Neural crest cell (in vitro differentiated cells): ENCODE measurements around the gene DPY30. TPM values are rescaled to one million over a fixed set of nuclear protein-coding genes. Genes with fewer than 3 reads are reported as not detected.
"Not testable (repeated sequence)": the region's sequence is repeated elsewhere in the genome, so short reads cannot be mapped to it uniquely, and the experiment has no call there.

Experiments
- DNase-seq: peaks from one replicate; pipeline ENCODE4 v3.0.0; 2021; ENCODE audit warnings: low read depth, mixed read lengths, low spot score
- H3K27ac Mint-ChIP-seq: one replicate; pipeline ENCODE4 v1.8.0; 2021; ENCODE audit warnings: mild to moderate bottlenecking, mixed read lengths; ENCODE audit not compliant: unreplicated experiment
- H3K27me3 Mint-ChIP-seq: 2 replicates; pipeline ENCODE4 v1.8.0; 2021; ENCODE audit warnings: low read depth, mild to moderate bottlenecking, mixed read lengths
- H3K36me3 Mint-ChIP-seq: 2 replicates; pipeline ENCODE4 v1.8.0; 2021; ENCODE audit warnings: low read depth, mild to moderate bottlenecking, mixed read lengths
- H3K4me1 Mint-ChIP-seq: 2 replicates; pipeline ENCODE4 v1.8.0; 2021; ENCODE audit warnings: mixed read lengths
- H3K4me3 Mint-ChIP-seq: one replicate; pipeline ENCODE4 v1.8.0; 2021; ENCODE audit warnings: mild to moderate bottlenecking, mixed read lengths
- H3K9me3 Mint-ChIP-seq: 2 replicates; pipeline ENCODE4 v1.8.0; 2021; ENCODE audit warnings: mixed read lengths
- CTCF ChIP-seq: fragments of 200-600 bp; sonication (generic); conservative IDR thresholded peaks from 2 replicates; pipeline ENCODE4 v1.5.0; 2021; ENCODE audit warnings: antibody characterized with exemption, mild to moderate bottlenecking
- total RNA-seq: library from RNA; stranded (reverse); gene quantifications from 2 replicates; pipeline ENCODE4 v1.2.1, GENCODE V29; 2021

Gene DPY30
- total RNA-seq, 1 donor from 2014 or later, result 84.5 TPM

GRCh38 chr2:32051836-32052439, 12.3 kb upstream of the DPY30 start:
- Mint-ChIP-seq H3K27me3 (no peaks in the 10 kb centered on the region), H3K27ac (no peak overlapping the region), H3K9me3 (no peaks in the 10 kb centered on the region), H3K36me3 (no peaks in the 10 kb centered on the region), H3K4me1 (no peaks in the 10 kb centered on the region), H3K4me3 (no peak overlapping the region)
- no peak for DNase-seq
- no peak for TF ChIP-seq CTCF

- no peaks in the 10 kb centered on the region for H3K27me3 Mint-ChIP-seq
- no peak for TF ChIP-seq CTCF
- DNase-seq, result no peak
- H3K4me1 Mint-ChIP-seq, result peaks cover 18% of the 10 kb centered on the region
- H3K36me3 Mint-ChIP-seq, result no peaks in the 10 kb centered on the region
- no peaks in the 10 kb centered on the region for H3K9me3 Mint-ChIP-seq
- no peak overlapping the region for H3K4me3 Mint-ChIP-seq
- H3K27ac Mint-ChIP-seq, result no peak overlapping the region
Observed at GRCh38 chr2:32043561-32043960, 4.0 kb upstream of the DPY30 start.

- H3K9me3 Mint-ChIP-seq, DNase-seq, H3K27me3 Mint-ChIP-seq, H3K27ac Mint-ChIP-seq, H3K36me3 Mint-ChIP-seq: not testable (repeated sequence)
- Mint-ChIP-seq H3K4me3 (peak overlapping the region; percentile 64), H3K4me1 (peaks cover 13% of the 10 kb centered on the region)
Observed at GRCh38 chr2:32034198-32034887, 5.3 kb downstream of the DPY30 start.

GRCh38 chr2:32018789-32019482, 20.7 kb downstream of the DPY30 start:
- H3K36me3 Mint-ChIP-seq, H3K4me1 Mint-ChIP-seq, DNase-seq, H3K27ac Mint-ChIP-seq, H3K4me3 Mint-ChIP-seq, H3K9me3 Mint-ChIP-seq, H3K27me3 Mint-ChIP-seq: not testable (repeated sequence)

- Mint-ChIP-seq H3K4me3 (peak overlapping the region; percentile 80), H3K9me3 (no peaks in the 10 kb centered on the region), H3K27me3 (no peaks in the 10 kb centered on the region), H3K36me3 (no peaks in the 10 kb centered on the region), H3K4me1 (peaks cover 35% of the 10 kb centered on the region), H3K27ac (no peak overlapping the region)
- no peak for DNase-seq
- no peak for TF ChIP-seq CTCF
Observed at GRCh38 chr2:32012872-32013271, 26.7 kb downstream of the DPY30 start.

- no peak for DNase-seq
- no peak for TF ChIP-seq CTCF
- peaks cover 45% of the 10 kb centered on the region for H3K4me1 Mint-ChIP-seq
- H3K4me3 Mint-ChIP-seq, result peak overlapping the region; percentile 91
- no peak overlapping the region for H3K27ac Mint-ChIP-seq
- H3K9me3 Mint-ChIP-seq, result no peaks in the 10 kb centered on the region
- H3K36me3 Mint-ChIP-seq, result no peaks in the 10 kb centered on the region
- no peaks in the 10 kb centered on the region for H3K27me3 Mint-ChIP-seq
Observed at GRCh38 chr2:32011485-32011960, 28.1 kb downstream of the DPY30 start.
